K562 (cell line): Measurements from ENCODE around the gene NDST3. TPM values are rescaled to one million over a fixed set of nuclear protein-coding genes. Genes with fewer than 3 reads are reported as not detected.

Experiments
- ATAC-seq: fragments of 200-7000 bp; cut with Tn5 transposase; 3 replicates; pipeline ENCODE4 v1.9.1; 2020; ENCODE audit warnings: moderate library complexity
- BruUV-seq: library from RNA; stranded (reverse); fragments of 400-500 nt; replicated peaks from 2 replicates; lab custom pipeline; 2021; lab: Mats Ljungman, UMichigan
- CTCF ChIA-PET: fragments of 300-600 bp; formaldehyde crosslinking; extraction: SDS; loops from one replicate; lab custom pipeline; 2021; ENCODE audit warnings: low intra/inter-chr PET ratio; lab: Yijun Ruan, JAX
- POLR2A ChIA-PET: fragments of 300-600, 350-650 bp; sonication (Branson Sonifier 250); formaldehyde crosslinking; extraction: SDS; loops from one replicate; lab custom pipeline; 2021; ENCODE audit warnings: antibody characterized with exemption, inconsistent platforms; lab: Yijun Ruan, JAX
- DNase-seq, 4 experiments: peaks; one replicate each; pipeline versions ENCODE4 v3.0.0 to v3.0.0-alpha.2; 2011 to 2018; ENCODE audit warnings: low spot score in 3 of 4, mixed read lengths in 3 of 4; ENCODE audit errors: extremely low read depth in 1 of 4
- FAIRE-seq: peaks from 2 replicates; lab custom pipeline; 2011; peaks lifted over from hg19 to GRCh38; lab: Jason Lieb, UNC
- H2AFZ ChIP-seq: 2 replicates; pipeline ENCODE4 v1.6.0; 2011; ENCODE audit warnings: low read depth, low read length, control low read depth, inconsistent platforms
- H3K27ac ChIP-seq: fragments of 200-600 bp; 3 replicates; pipeline ENCODE4 v1.8.0; 2011; ENCODE audit warnings: low read depth, mild to moderate bottlenecking, control low read depth, inconsistent platforms, low read length, moderate library complexity, mixed read lengths; ENCODE audit errors: extremely low read depth
- H3K27me3 ChIP-seq, 2 experiments: fragments of 300-600 bp in 1 of 2; 2 replicates in 1 of 2; 3 replicates in 1 of 2; pipeline versions ENCODE4 v1.6.0 to v1.8.0; 2011; ENCODE audit warnings: inconsistent platforms in 2 of 2, low read length in 2 of 2, mild to moderate bottlenecking in 1 of 2, mixed read lengths in 1 of 2, moderate library complexity in 1 of 2; ENCODE audit not compliant: control insufficient read depth in 2 of 2, insufficient read depth in 2 of 2
- H3K36me3 ChIP-seq: fragments of 300-600 bp; 3 replicates; pipeline ENCODE4 v1.8.0; 2011; ENCODE audit warnings: mild to moderate bottlenecking, low read length, inconsistent platforms; ENCODE audit not compliant: control insufficient read depth, insufficient read depth
- H3K4me1 ChIP-seq, 2 experiments: fragments of 200-600 bp in 1 of 2; replicated peaks in 1 of 2; 2 replicates in 1 of 2; 3 replicates in 1 of 2; pipeline versions ENCODE4 v1.5.1 to v1.8.0; 2011; ENCODE audit warnings: inconsistent platforms in 2 of 2, low read length in 2 of 2, mild to moderate bottlenecking in 1 of 2, mixed read lengths in 1 of 2, moderate library complexity in 1 of 2; ENCODE audit not compliant: control insufficient read depth in 2 of 2, insufficient read depth in 2 of 2
- H3K4me2 ChIP-seq: 2 replicates; pipeline ENCODE4 v1.6.1; 2011; ENCODE audit warnings: low read length, control low read depth, inconsistent platforms, mixed read lengths; ENCODE audit not compliant: insufficient read depth
- H3K4me3 ChIP-seq: fragments of 200-600 bp; sonication (generic), shearing (Covaris generic); 2 replicates; pipeline ENCODE4 v1.5.1; 2016; ENCODE audit warnings: control low read depth, inconsistent platforms
- H3K79me2 ChIP-seq: fragments of 200-600 bp; 3 replicates; pipeline ENCODE4 v1.8.0; 2011; ENCODE audit warnings: low read length, inconsistent platforms; ENCODE audit not compliant: control insufficient read depth, insufficient read depth
- H3K9ac ChIP-seq, 2 experiments: 2 replicates each; pipeline versions ENCODE4 v1.6.0 to v1.6.1; 2011; ENCODE audit warnings: low read depth in 2 of 2, low read length in 2 of 2, control low read depth in 1 of 2, inconsistent platforms in 1 of 2, mild to moderate bottlenecking in 1 of 2, mixed read lengths in 1 of 2; ENCODE audit not compliant: insufficient read depth in 1 of 2
- H3K9me1 ChIP-seq: one replicate; pipeline ENCODE4 v1.6.0; 2011; ENCODE audit warnings: inconsistent platforms, mild to moderate bottlenecking, low read length, moderate library complexity; ENCODE audit not compliant: control insufficient read depth, insufficient read depth
- H3K9me3 ChIP-seq: replicated peaks from 2 replicates; pipeline ENCODE4 v1.5.1; 2011; ENCODE audit warnings: low read depth, low read length, inconsistent platforms; ENCODE audit not compliant: control insufficient read depth, insufficient read depth
- H4K20me1 ChIP-seq: replicated peaks from 2 replicates; pipeline ENCODE4 v1.6.1; 2011; ENCODE audit warnings: low read length, inconsistent platforms, mixed read lengths; ENCODE audit not compliant: control insufficient read depth, insufficient read depth
- ARHGAP35 ChIP-seq: fragments of 450-650 bp; IDR thresholded peaks from 2 replicates; pipeline ENCODE4 v1.6.1; 2018; ENCODE audit not compliant: partially characterized antibody
- CBX1 ChIP-seq: sonication (generic); IDR thresholded peaks from 2 replicates; pipeline ENCODE4 v1.6.1; 2016; ENCODE audit warnings: antibody characterized with exemption, low read depth, mild to moderate bottlenecking
- FOXM1 ChIP-seq, 2 experiments: fragments of 450-650 bp in 1 of 2; sonication (generic) in 1 of 2; formaldehyde crosslinking in 1 of 2; IDR thresholded peaks; 2 replicates each; pipeline versions ENCODE4 v1.6.1 to v1.9.0; 2017 to 2022; ENCODE audit warnings: low read depth in 2 of 2, mild to moderate bottlenecking in 2 of 2, missing genetic modification reagents in 1 of 2, moderate library complexity in 1 of 2
- MTA3 ChIP-seq: fragments of 450-650 bp; formaldehyde crosslinking; IDR thresholded peaks from 2 replicates; pipeline ENCODE4 v1.6.1; 2017; ENCODE audit warnings: mild to moderate bottlenecking, borderline replicate concordance
- SAFB2 ChIP-seq: fragments of 200-400 bp; formaldehyde crosslinking; IDR thresholded peaks from 2 replicates; pipeline ENCODE4 v1.6.1; 2018; ENCODE audit warnings: borderline replicate concordance, low read length, low read depth, moderate library complexity; ENCODE audit not compliant: severe bottlenecking
- WGBS: fragments of 100-300 bp; shearing (Covaris generic); methylation state at CpG from one replicate; pipeline ENCODE4 v1.1.6; 2016; ENCODE audit warnings: low coverage, mixed read lengths; ENCODE audit not compliant: insufficient coverage; ENCODE audit errors: missing lambda C conversion rate; 5-methylcytosine and 5-hydroxymethylcytosine counted together
- in situ Hi-C: fragments of 300-500 bp; cut with MboI; formaldehyde crosslinking; loops from 4 replicates; pipeline ENCODE4 v1.15.0; 2018; ENCODE audit warnings: inconsistent platforms, mixed read lengths
- intact Hi-C: fragments of 100-400 bp; cut with micrococcal nuclease; formaldehyde crosslinking; loops from 2 replicates; pipeline ENCODE4 v1.14.2; 2022
- polyA plus RNA-seq, 8 experiments: library from polyadenylated mRNA; depleted of rRNA in 4 of 8; stranded (reverse) in 5 of 8; unstranded in 3 of 8; fragments of >200 nt; fragmentation: Nextera tagmentation in 2 of 8; fragmentation: Illumina TruSeq in 1 of 8; extraction: Ambion mirVana in 2 of 8; extraction: Trizol in 1 of 8; gene quantifications; 2 replicates each; pipeline versions ENCODE4 v1.2.1 to v1.2.3, GENCODE V29; 2011 to 2014; ENCODE audit warnings: inconsistent platforms in 1 of 8, missing spikeins in 1 of 8
- total RNA-seq, 7 experiments: library from RNA; depleted of rRNA in 6 of 7; stranded (reverse); fragments of >200 nt in 6 of 7; fragmentation: Illumina TruSeq in 2 of 7; extraction: Trizol in 2 of 7; gene quantifications; 2 replicates each; pipeline versions ENCODE4 v1.2.1 to v1.2.3, GENCODE V29; 2011 to 2021; ENCODE audit warnings: low replicate concordance in 1 of 7
- TF ChIP-seq, protein P1 (sequence below): sonication (generic); formaldehyde crosslinking; IDR thresholded peaks from 2 replicates; pipeline ENCODE4 v1.8.0; 2022; ENCODE audit warnings: mild to moderate bottlenecking, missing genetic modification reagents

The NDST3 gene
- total and polyA plus RNA-seq, 9 of the 15 experiments (the other 6 are each of a cell fraction or from before 2014, with no cell fraction given): not detected

DNA sequence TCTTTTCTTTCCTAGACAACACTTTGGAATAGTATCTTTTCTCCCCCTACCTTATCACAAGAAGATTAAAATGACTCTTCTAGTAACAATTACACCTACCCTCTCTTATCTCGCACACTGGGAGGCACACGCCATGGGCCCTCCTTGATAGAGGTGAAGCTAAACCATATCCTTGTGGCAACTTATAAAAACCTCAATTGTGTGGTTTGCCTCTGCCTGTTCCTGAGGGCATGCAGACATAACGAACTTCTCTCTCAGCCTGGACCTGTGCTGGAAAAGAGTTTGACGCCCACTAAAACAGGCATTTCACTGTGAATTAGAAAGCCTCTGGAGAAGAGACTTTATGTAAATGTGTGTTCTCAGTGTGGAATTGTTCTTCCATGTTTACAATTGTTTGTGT, 141.2 kb downstream of the NDST3 start:
- WGBS: 0% methylated on average over 4 of the region's 4 CpGs
- Histone ChIP-seq H3K4me3 (no peak overlapping the region), H3K9ac (no peak overlapping the region), H4K20me1 (no peaks in the 10 kb centered on the region), H3K4me1 (no peaks in the 10 kb centered on the region), H3K27me3 (no peaks in the 10 kb centered on the region), H3K4me2 (no peak overlapping the region), H3K9me1 (no peaks in the 10 kb centered on the region), H3K79me2 (no peaks in the 10 kb centered on the region), H2AFZ (no peak overlapping the region), H3K9me3 (no peaks in the 10 kb centered on the region), H3K36me3 (no peaks in the 10 kb centered on the region), H3K27ac (no peak overlapping the region)
- ATAC-seq (no peak), FAIRE-seq (no peak), DNase-seq (no peak)
- intact Hi-C loops (no loop called here), in situ Hi-C loops (no loop called here)
- TF ChIP-seq SAFB2 (no peak), MTA3 (no peak), ARHGAP35 (no peak), CBX1 (no peak), FOXM1 (IDR thresholded peaks at IDR 0.05; ENCODE audit: low read depth) (no peak), FOXM1 (CRISPR knock-in tag; IDR thresholded peaks at IDR 0.05; ENCODE audit: low read depth) (no peak)
- TF ChIP-seq, protein P1, sequence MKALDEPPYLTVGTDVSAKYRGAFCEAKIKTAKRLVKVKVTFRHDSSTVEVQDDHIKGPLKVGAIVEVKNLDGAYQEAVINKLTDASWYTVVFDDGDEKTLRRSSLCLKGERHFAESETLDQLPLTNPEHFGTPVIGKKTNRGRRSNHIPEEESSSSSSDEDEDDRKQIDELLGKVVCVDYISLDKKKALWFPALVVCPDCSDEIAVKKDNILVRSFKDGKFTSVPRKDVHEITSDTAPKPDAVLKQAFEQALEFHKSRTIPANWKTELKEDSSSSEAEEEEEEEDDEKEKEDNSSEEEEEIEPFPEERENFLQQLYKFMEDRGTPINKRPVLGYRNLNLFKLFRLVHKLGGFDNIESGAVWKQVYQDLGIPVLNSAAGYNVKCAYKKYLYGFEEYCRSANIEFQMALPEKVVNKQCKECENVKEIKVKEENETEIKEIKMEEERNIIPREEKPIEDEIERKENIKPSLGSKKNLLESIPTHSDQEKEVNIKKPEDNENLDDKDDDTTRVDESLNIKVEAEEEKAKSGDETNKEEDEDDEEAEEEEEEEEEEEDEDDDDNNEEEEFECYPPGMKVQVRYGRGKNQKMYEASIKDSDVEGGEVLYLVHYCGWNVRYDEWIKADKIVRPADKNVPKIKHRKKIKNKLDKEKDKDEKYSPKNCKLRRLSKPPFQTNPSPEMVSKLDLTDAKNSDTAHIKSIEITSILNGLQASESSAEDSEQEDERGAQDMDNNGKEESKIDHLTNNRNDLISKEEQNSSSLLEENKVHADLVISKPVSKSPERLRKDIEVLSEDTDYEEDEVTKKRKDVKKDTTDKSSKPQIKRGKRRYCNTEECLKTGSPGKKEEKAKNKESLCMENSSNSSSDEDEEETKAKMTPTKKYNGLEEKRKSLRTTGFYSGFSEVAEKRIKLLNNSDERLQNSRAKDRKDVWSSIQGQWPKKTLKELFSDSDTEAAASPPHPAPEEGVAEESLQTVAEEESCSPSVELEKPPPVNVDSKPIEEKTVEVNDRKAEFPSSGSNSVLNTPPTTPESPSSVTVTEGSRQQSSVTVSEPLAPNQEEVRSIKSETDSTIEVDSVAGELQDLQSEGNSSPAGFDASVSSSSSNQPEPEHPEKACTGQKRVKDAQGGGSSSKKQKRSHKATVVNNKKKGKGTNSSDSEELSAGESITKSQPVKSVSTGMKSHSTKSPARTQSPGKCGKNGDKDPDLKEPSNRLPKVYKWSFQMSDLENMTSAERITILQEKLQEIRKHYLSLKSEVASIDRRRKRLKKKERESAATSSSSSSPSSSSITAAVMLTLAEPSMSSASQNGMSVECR (CRISPR knock-in tag): no peak
- CTCF ChIA-PET: no interaction called here
- BruUV-seq: no TSS peak
- POLR2A ChIA-PET: no interaction called here
